Upper lobe of left lung (tissue), 6 donors: ENCODE results near the gene PCBD2. TPM values are rescaled to one million over a fixed set of nuclear protein-coding genes. Genes with fewer than 3 reads are reported as not detected.

Experiments
- ATAC-seq, 2 donors: fragments of 200-7000 bp; cut with Tn5 transposase; one replicate each; pipeline ENCODE4 v1.9.1; 2022; ENCODE audit warnings: mild to moderate bottlenecking in 2 of 2, moderate library complexity in 2 of 2; ENCODE audit not compliant: low FRiP score in 2 of 2
- DNase-seq, 2 donors: peaks; one replicate each; pipeline ENCODE4 v3.0.0-alpha.2; 2019 to 2020
- H3K27ac ChIP-seq, 4 donors: fragments of 200-600 bp; sonication (generic); one replicate each; pipeline ENCODE4 v1.5.1; 2016 to 2019
- H3K27me3 ChIP-seq, 4 donors: fragments of 200-600 bp; sonication (generic); one replicate each; pipeline ENCODE4 v1.5.1; 2017 to 2019
- H3K36me3 ChIP-seq, 4 donors: fragments of 200-600 bp; sonication (generic); one replicate each; pipeline ENCODE4 v1.5.1; 2016 to 2019
- H3K4me1 ChIP-seq, 4 donors: fragments of 200-600 bp; sonication (generic); one replicate each; pipeline ENCODE4 v1.5.1; 2018 to 2019
- H3K4me3 ChIP-seq, 4 donors: fragments of 200-600 bp; sonication (generic); one replicate each; pipeline ENCODE4 v1.5.1; 2017 to 2019; ENCODE audit warnings: mild to moderate bottlenecking in 2 of 4, moderate library complexity in 1 of 4
- H3K9me3 ChIP-seq, 4 donors: fragments of 200-600 bp; sonication (generic); one replicate each; pipeline ENCODE4 v1.5.1; 2018 to 2019
- CTCF ChIP-seq, 6 experiments: fragments of 450-650 bp in 4 of 6; fragments of 200-600 bp in 2 of 6; sonication (generic) in 2 of 6; IDR thresholded peaks; one replicate each; pipeline ENCODE4 v1.5.1; 2016 to 2019; ENCODE audit warnings: antibody characterized with exemption in 6 of 6
- EP300 ChIP-seq, 4 donors: sonication (generic); formaldehyde crosslinking; IDR thresholded peaks; one replicate each; pipeline ENCODE4 v1.5.1; 2017; ENCODE audit warnings: antibody characterized with exemption in 4 of 4, control low read depth in 2 of 4
- POLR2A ChIP-seq, 4 donors: fragments of 450-650 bp; IDR thresholded peaks; one replicate each; pipeline ENCODE4 v1.5.1; 2016 to 2017; ENCODE audit warnings: antibody characterized with exemption in 4 of 4, mild to moderate bottlenecking in 2 of 4
- POLR2AphosphoS5 ChIP-seq, 2 donors: sonication (generic); formaldehyde crosslinking; IDR thresholded peaks; one replicate each; pipeline ENCODE4 v1.5.1; 2017; ENCODE audit warnings: antibody characterized with exemption in 2 of 2
- WGBS, 2 donors: methylation state at CpG; one replicate each; pipeline ENCODE4 v1.1.5; 2017 to 2018; 5-methylcytosine and 5-hydroxymethylcytosine counted together
- total RNA-seq, 6 donors: library from RNA; depleted of rRNA in 4 of 6; stranded (reverse); fragments of >200 nt in 4 of 6; gene quantifications; one replicate each; pipeline versions ENCODE4 v1.1.0 to v1.2.1, GENCODE V29; 2016 to 2021
- donor health status: DM: no; HTN: no; CAD: no; lungs with moderate emphysema.
- donor health status: DM: no; HTN: yes; CAD: no; lungs with severe emphysema.

Gene PCBD2
- total RNA-seq, 6 donors from 2014 or later: 8.4 to 14.4 (median 9.1) TPM

DNA sequence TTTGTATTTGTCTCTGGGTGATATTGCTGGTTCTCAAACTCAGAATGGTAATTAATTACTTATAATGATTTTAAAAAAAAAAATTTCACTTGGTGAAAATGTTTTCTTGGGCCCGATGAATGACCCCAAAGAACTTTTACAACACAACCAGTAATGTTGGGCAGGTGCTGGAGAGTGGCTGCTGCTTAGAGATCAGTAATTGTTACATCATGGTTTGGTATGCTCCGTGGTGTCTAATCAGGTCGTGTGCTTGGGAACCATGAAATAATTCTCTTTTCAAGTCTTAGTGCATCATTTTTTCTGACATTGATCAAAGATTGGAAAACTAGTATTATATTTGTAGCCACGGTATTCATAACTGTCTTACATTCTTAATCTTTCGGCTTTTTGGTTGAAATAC, 29.3 kb downstream of the PCBD2 start:
- Histone ChIP-seq H3K4me1 (no peaks in the 10 kb centered on the region), H3K9me3 (no peaks in the 10 kb centered on the region), H3K36me3 (peaks cover 0 to 53% (median 22%) of the 10 kb centered on the region in 4 donors), H3K4me3 (no peak overlapping the region), H3K27ac (no peak overlapping the region), H3K27me3 (no peaks in the 10 kb centered on the region)
- DNase-seq (no peak), ATAC-seq (no peak)
- TF ChIP-seq POLR2A (IDR thresholded peaks at IDR 0.05) (no peak), EP300 (IDR thresholded peaks at IDR 0.05) (no peak), POLR2AphosphoS5 (IDR thresholded peaks at IDR 0.05) (no peak), CTCF (IDR thresholded peaks at IDR 0.05) (no peak)
- WGBS, 2 donors: 94% methylated on average over 5 of the region's 5 CpGs

DNA sequence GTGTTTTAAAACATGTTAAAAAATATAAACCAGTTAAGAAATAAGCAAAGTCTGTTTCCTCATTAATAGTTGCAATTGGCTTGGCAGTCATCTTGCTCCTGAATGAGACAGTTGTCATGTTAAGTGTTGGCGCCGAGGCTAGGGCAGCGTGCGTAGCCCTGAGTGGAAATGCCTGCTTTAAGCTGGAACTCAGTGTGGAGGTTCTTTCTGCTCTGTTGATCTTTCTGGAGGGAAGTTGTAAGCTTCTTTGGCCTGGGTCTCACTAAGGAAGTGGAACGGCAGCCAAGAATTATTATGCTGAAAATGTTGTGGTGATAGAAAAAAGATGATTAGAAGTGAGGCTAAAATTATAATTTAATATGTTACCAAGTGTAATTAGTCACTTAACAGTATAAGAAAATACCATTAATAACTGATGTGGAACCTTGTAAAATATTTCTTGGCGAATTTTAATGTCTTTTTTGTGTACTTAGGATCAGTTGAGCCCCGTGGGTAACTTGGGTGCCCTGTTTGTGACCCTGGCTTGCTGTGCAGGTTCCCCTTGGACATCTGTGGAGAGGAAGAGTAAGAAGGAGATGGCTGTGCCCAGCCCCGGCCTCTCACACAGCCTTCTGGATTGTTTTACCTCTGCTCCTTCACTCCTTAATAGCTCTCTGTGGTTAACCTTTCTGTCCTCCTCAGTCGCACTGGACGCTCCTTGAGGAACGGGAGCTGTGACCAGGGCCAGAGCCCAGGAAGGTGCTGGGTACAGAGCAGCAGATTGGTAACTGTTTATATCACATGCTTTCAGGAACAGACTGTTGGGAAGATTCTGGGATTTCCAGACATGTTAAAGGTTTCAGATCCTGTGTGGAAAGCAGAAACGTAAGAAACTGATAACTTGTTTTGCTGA, 31.0 kb downstream of the PCBD2 start:
- no peak for DNase-seq
- Histone ChIP-seq H3K4me1 (no peaks in the 10 kb centered on the region), H3K9me3 (no peaks in the 10 kb centered on the region), H3K36me3 (peaks cover 0 to 37% (median 15%) of the 10 kb centered on the region in 4 donors), H3K4me3 (no peak overlapping the region), H3K27ac (no peak overlapping the region), H3K27me3 (no peaks in the 10 kb centered on the region)
- TF ChIP-seq EP300 (IDR thresholded peaks at IDR 0.05) (no peak), POLR2A (IDR thresholded peaks at IDR 0.05) (no peak), POLR2AphosphoS5 (IDR thresholded peaks at IDR 0.05) (no peak), CTCF (IDR thresholded peaks at IDR 0.05) (no peak)
- ATAC-seq: no peak
- 78% methylated on average over 12 of the region's 12 CpGs for WGBS, 2 donors

GRCh38 chr5:134937526-134937925, 32.6 kb downstream of the PCBD2 start:
- no peak for TF ChIP-seq CTCF (IDR thresholded peaks at IDR 0.05)
- no peak for TF ChIP-seq EP300 (IDR thresholded peaks at IDR 0.05)
- ATAC-seq (no peak), DNase-seq (no peak)
- Histone ChIP-seq H3K9me3 (no peaks in the 10 kb centered on the region), H3K4me1 (no peaks in the 10 kb centered on the region), H3K4me3 (no peak overlapping the region), H3K27ac (no peak overlapping the region), H3K36me3 (peaks cover 0 to 24% (median 11%) of the 10 kb centered on the region in 4 donors), H3K27me3 (no peaks in the 10 kb centered on the region)
- WGBS, 2 donors: 94 to 98% methylated on average over 8 of the region's 8 CpGs

GRCh38 chr5:134938030-134938429, 33.1 kb downstream of the PCBD2 start:
- H3K27ac ChIP-seq: no peak overlapping the region
- no peaks in the 10 kb centered on the region for H3K9me3 ChIP-seq
- no peak for TF ChIP-seq CTCF (IDR thresholded peaks at IDR 0.05)
- TF ChIP-seq POLR2A (IDR thresholded peaks at IDR 0.05): no peak
- no peak for TF ChIP-seq POLR2AphosphoS5 (IDR thresholded peaks at IDR 0.05)
- no peak for TF ChIP-seq EP300 (IDR thresholded peaks at IDR 0.05)
- H3K36me3 ChIP-seq: peaks cover 0 to 19% (median 10%) of the 10 kb centered on the region in 4 donors
- no peak overlapping the region for H3K4me3 ChIP-seq
- ATAC-seq (no peak), DNase-seq (no peak)
- H3K4me1 ChIP-seq: no peaks in the 10 kb centered on the region
- whole genome bisulfite sequencing, 2 donors: 92 to 95% methylated on average over 6 of the region's 6 CpGs
- no peaks in the 10 kb centered on the region for H3K27me3 ChIP-seq

GRCh38 chr5:134939500-134939899, 34.6 kb downstream of the PCBD2 start:
- H3K27ac ChIP-seq: no peak overlapping the region
- no peaks in the 10 kb centered on the region for H3K27me3 ChIP-seq
- ATAC-seq: no peak
- no peak for TF ChIP-seq CTCF (IDR thresholded peaks at IDR 0.05)
- TF ChIP-seq POLR2AphosphoS5 (IDR thresholded peaks at IDR 0.05): no peak
- no peak for TF ChIP-seq POLR2A (IDR thresholded peaks at IDR 0.05)
- no peak for TF ChIP-seq EP300 (IDR thresholded peaks at IDR 0.05)
- peaks cover 0 to 2% (median 0%) of the 10 kb centered on the region in 4 donors for H3K4me1 ChIP-seq
- no peak overlapping the region for H3K4me3 ChIP-seq
- no peak for DNase-seq
- peaks cover 0 to 16% (median 9%) of the 10 kb centered on the region in 4 donors for H3K36me3 ChIP-seq
- no peaks in the 10 kb centered on the region for H3K9me3 ChIP-seq
- WGBS, 2 donors: 95 to 100% methylated on average over 1 of the region's 1 CpG
